Stimulated activated CD8-positive, alpha-beta memory T cell treated with anti-CD3 and anti-CD28 coated beads, Interleukin-15, amount 100 ng/mL, for 1 hour (primary cell): ENCODE results near the gene NUDT8.
"Not testable (repeated sequence)": the region's sequence is repeated elsewhere in the genome, so short reads cannot be mapped to it uniquely, and the experiment has no call there.

Experiments
- DNase-seq: peaks from one replicate; pipeline ENCODE4 v3.0.0-alpha.2; 2020; ENCODE audit warnings: low read depth

NUDT8 gene

GRCh38 chr11:67659651-67660165 is 30.0 kb upstream of the NUDT8 start:
- not testable (repeated sequence) for DNase-seq

- no peak for DNase-seq
Observed at GRCh38 chr11:67657300-67657699, 27.6 kb upstream of the NUDT8 start.

- no peak for DNase-seq
Observed at GRCh38 chr11:67656278-67656922, 26.7 kb upstream of the NUDT8 start.

DNA sequence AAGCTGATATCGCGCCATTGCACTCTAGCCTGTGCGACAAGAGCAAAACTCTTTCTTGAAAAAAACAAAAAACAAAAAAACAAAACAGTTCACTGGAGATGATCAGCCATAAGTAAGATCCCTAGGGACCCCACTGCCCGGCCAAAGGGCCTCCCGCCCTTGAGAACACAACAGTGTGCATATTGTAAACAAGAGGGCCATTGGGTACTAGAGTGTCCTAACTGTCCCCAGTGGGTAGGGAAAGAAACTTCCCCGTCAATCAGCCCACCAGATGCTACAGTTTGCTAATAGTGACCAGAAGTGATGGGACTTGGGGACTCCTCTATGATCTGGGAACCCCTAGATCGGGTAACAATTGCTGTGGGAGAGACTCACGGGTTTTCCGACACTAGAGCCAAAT is 24.5 kb upstream of the NUDT8 start:
- DNase-seq, result no peak

- no peak for DNase-seq
Observed at GRCh38 chr11:67652965-67653845, 23.5 kb upstream of the NUDT8 start.

DNA sequence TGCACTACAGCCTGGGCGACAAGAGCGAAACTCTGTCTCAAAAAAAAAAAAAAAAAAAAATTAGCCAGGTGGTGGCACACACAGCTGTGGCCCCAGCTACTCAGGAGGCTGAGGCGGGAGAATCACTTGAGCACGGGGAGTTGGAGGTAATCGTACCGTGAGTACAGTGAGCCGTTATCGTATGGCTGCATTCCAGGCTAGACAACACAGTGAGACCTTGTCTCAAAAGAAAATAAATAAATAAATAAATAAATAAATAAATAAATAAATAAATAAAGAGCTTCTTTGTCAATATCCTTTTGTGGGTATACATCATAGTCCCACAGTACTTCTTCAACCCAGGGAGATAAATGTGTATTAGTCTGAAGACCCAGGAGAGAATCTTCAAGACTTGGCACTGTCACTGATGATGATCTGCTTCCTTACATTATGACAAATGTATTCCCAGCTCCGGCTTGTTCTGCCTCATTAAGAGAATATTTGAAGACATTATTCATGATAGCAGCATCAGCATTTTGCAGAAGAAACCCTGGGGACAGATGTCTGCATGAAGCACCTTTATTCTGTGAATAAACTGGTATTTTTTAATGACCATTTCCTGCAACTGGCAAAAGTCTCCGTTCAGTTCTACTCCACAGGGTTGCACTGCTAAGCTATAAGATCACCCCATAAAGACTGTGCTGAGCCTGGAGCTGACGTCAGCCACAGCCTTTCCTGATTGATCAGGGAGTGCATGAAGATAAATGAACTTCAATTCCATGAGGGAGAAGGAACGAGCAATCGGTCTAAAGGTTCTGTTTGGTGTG is 22.4 kb upstream of the NUDT8 start:
- no peak for DNase-seq

DNA sequence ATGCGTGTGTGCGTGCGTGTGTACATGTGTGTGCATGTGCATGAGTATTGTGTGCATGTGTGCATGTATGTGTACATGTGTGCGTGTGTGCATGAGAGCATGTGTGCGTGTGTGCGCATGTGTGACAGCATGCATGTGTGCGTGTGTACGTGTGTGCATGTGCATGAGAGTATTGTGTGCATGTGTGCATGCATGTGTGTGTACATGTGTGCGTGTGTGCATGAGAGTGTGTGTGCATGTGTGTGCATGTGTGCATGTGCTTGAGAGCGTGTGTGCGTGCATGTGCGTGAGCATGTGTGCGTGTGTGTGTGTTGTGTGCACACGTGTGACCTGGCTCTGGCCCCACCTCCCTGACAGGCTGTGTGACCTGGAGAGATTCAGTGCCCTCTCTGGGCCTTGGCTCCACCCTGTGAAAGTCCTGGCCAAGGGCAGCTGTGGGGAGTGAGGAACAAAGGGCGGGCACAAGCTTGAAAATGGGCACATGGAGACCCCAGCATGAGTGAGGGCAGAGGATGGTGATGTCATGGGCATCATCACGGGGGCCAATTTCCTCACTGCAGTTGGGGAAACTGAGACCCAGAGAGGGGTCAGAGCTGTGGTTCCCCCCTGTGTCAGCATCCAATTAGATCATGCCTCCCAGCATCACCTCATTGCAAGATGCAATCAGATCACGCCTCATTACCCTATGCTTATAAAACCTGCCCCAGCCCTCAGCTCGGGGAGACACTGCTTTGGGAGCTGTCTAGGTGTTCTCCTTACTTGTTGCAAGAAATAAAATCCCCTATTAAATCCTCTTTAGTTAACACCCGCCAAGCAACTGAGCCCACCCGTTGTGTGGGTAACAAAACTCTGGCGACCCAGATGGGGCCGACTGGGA is 20.1 kb upstream of the NUDT8 start:
- no peak for DNase-seq

- DNase-seq, result no peak
Observed at GRCh38 chr11:67648796-67649613, 19.3 kb upstream of the NUDT8 start.

- no peak for DNase-seq
Observed at GRCh38 chr11:67648140-67648795, 18.5 kb upstream of the NUDT8 start.

DNA sequence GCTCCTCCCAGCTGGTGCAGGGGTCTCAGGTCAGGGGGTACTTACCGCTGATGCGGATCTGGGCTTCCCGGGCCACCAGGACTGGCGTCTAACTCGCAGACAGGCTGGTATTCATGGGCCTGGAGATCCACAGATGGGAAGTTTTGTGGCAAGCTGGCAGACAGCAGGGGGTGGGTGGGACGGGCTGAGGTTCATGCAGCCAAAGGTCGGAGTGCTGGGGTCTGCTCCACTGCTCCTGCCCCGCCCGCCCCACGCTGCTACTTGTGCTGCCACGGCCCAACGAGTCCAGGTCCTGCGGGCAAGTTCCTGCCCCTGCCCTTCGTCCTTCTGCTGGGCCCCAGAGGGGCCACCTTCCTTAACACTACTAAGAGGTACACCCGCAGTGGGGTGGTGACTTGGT is 17.7 kb upstream of the NUDT8 start:
- no peak for DNase-seq

GRCh38 chr11:67646535-67647336 is 17.0 kb upstream of the NUDT8 start:
- DNase-seq, result no peak

DNA sequence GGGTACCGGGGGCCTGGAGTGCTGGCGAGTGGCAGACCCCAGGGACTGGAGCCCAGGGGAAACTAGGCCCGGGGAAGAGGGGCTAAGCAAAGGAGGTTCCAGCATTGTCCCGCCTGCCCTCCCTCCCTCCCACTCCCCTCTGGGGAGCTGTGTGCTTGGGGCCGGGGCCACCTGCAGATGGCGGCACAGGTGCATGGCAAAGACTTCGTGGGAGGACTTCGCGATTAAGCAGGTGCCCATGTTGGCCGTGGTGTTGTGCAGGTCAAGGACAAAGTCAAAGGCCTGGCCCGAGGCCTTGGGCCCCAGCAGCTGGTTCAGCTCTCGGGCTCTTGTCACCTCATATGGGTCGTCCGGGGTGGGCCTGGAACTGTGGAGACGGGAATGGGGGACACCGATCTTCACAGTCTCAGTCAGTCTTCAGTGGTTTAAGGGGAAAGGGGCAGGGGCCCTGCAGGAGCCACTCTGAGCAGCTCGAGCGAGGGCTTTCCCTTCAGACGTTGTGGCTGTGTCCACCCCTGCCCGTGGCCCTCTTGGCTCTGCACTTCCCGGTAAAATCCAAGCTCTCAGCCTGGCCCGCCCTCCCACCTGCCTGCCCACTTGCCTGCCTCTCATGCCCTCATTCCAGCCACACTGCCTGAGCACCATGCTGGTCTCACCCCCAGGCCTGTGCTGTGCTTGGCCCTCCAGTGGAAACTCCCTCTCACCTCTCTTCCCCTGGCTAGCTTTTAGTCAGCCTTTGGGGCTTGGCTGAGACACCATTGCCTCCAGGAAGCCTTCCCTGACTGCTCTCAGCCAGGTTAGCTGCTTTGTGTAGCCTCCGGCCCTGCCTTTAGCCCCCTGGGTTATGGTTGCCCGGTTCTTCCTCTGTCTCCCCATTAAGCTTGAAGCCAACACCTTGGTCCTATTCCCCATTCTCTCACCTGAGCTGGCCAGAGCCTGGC is 16.1 kb upstream of the NUDT8 start:
- no peak for DNase-seq

GRCh38 chr11:67644472-67645418 is 15.0 kb upstream of the NUDT8 start:
- no peak for DNase-seq

DNA sequence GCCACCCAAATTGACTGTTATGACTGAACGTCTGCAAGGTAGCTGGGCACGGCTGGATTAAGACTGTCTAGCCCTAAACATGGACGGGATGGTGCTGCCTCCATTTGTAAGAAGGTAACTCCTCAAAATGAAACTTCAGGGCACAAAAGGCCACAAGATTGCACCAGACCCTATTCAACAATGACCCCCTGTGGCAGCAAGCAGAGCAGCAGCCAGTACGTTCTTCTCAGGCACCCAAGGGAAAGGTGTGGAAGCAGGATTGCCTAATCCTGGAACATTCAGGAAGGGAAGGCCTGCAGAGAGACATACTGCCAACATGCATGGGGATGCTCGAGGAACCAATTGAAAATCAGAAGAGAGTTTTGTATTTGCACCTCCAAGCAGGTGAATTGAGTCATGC is 14.3 kb upstream of the NUDT8 start:
- DNase-seq, result no peak

DNA sequence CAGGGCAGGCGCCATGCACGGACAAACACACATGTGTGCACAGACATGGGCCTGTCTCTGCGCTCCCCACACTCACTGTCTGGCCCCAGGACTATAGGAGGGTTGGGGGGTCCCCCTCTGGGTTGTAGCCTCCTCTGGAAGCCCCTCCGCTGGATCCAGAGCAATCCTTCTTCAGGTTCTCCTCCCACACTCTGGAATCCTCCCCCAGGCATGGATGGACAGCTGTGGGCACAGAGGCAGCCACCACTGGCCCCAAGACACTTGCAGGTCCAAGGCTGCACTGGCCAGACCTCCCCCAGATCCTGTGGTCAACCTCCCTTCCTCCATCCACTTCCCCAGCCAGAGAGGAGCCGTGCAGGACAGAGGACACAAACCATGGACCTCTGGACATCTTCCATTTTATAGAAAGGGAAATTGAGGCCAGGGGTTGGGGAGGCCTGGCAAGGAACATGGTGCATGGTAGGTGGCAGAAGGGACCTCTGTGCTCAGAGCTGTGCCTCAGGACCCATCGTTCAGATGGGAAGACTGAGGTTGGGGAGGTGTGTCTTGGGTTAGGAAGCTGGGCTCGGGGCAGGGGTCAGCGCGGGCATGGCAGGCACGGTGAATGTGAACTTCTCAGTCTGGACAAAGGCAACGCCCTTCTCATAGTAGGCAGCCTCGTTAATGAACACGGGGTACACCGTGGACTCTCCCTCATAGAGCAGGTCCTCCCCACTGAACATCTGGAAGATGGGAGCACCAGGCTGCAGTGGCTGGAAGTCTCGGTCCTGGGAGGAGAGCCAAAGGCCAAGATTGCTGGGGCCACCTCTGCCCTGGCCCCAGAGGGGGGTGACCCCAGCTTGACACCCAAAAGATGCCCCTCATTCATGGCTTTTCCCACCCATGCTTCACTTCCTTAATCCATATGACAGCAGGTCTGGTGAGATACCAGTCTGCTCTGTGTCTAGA is 12.7 kb upstream of the NUDT8 start:
- no peak for DNase-seq
